ENCODE measurements around the gene CAB39. TPM values are rescaled to one million over a fixed set of nuclear protein-coding genes. Genes with fewer than 3 reads are reported as not detected.

Gene CAB39
- total RNA-seq, 4 donors from 2014 or later, result 61.2 to 110 (median 90.3) TPM

DNA sequence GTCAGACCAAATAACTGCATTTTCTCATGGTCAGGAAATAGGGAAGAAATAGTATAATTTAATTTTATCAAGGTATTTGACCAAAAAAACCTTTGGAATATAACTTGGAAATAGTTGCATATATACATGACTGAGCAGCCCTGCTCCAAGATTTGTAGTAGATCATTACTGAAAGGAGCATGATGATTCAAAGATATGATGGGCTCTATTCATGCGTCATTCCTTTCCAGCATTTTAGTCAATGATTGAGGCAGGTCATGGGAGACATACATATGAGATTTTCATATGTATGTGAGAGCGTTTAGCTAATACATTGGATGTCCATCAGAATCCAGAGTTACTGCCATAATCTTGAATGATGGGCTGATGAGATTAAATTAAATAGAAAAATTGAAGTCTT, 74.5 kb downstream of the CAB39 start:
- TF ChIP-seq, protein P1, sequence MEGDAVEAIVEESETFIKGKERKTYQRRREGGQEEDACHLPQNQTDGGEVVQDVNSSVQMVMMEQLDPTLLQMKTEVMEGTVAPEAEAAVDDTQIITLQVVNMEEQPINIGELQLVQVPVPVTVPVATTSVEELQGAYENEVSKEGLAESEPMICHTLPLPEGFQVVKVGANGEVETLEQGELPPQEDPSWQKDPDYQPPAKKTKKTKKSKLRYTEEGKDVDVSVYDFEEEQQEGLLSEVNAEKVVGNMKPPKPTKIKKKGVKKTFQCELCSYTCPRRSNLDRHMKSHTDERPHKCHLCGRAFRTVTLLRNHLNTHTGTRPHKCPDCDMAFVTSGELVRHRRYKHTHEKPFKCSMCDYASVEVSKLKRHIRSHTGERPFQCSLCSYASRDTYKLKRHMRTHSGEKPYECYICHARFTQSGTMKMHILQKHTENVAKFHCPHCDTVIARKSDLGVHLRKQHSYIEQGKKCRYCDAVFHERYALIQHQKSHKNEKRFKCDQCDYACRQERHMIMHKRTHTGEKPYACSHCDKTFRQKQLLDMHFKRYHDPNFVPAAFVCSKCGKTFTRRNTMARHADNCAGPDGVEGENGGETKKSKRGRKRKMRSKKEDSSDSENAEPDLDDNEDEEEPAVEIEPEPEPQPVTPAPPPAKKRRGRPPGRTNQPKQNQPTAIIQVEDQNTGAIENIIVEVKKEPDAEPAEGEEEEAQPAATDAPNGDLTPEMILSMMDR (IDR thresholded peaks at IDR 0.05), result no peak
- no peak for ATAC-seq (ENCODE audit: low FRiP score)

DNA sequence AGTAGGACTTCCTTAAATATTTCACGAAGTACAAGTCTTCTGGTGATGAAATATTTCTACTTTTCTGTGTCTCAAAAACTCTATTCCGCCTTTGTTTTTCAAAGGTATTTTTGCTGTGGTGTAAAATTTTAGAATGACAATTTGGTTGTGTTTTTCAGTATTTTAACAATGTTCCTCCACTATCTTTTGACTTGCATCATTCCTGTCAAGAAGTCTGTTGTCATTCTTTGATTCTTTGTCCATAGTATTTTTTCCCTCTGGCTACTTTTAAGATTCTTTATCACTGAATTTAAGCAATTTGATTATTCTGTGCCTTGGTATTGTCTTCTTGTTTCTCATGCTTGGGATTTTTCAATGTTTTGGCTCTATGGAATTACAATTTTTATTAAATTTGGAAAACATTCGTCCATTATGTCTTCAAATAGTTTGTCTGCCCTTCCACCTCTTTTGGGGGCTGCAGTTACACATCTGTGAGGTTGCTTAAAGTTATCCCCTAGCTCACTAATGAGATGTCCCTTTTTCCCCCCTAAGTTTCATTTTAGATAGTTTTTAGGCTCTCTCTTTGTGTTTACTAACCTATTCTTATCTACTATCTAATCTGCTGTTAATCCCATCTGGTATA, 76.0 kb downstream of the CAB39 start:
- TF ChIP-seq, protein P1 (IDR thresholded peaks at IDR 0.05), result no peak
- no peak for ATAC-seq (ENCODE audit: low FRiP score)
- no peak for DNase-seq (ENCODE audit: low spot score)

More for the DNA sequence above, 74.5 kb downstream of the CAB39 start:
- no peak for DNase-seq (ENCODE audit: low spot score)

DNA sequence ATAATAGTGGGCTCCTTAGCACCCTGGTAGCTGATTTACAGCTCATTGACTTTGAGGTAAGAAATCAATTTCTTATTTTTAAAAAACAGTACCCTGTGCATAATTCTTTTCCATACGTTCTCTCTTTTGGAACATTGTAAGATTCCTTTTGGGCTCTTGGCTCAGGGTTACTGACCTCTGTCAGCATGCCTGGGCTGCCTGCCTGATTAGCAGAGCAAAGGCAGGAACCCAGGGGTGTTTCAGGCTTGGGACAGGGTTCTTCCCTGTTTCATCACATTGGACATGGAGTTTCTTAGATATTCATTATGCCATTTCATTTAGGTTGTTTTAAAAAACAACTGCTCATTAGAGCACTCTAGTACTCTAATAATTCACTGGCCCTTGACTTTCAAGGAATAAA, 78.3 kb downstream of the CAB39 start:
- DNase-seq (ENCODE audit: low spot score) (no peak), ATAC-seq (ENCODE audit: low FRiP score) (no peak)
- TF ChIP-seq, protein P1 (IDR thresholded peaks at IDR 0.05), result no peak

DNA sequence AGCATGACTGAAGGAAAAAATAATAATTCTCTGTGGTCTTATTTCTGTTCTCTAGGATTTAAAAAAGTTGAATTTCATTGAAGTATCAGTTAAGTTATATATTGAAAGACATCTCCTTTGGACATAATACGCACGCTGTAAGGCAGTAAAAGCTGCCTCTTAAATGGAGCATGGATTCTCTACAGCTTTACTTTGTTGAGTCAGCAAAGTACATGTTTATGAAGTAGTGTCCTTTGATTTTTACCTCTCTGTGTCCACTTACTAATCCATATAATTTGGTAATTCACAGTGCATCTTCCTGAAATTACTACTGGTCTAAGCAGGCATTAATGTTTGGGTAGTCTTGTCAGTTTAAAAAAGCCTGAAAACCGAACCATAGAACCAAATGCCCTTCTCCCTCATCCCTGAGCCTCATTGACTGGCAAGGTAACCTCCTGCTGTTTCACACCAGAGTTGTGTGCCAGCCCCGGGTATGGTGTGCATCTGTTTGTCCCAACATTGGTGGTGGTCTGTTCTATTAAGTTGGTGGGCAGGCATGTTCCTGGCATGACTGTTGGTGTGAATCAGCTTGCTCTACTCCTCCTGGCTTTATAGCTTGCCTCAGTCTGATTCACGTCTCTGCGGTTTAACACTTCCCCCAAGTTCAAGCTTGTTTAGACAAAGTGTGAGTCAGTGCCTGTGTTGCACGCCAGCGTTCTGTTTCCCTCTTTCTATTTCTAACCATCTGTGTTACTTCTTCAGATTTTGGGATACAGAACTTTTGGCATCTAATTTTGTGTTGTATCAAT, 81.1 kb downstream of the CAB39 start:
- ATAC-seq (ENCODE audit: low FRiP score) (peak; percentile 95), DNase-seq (ENCODE audit: low spot score) (peak; percentile 31)
- TF ChIP-seq, protein P1 (IDR thresholded peaks at IDR 0.05), result no peak

DNA sequence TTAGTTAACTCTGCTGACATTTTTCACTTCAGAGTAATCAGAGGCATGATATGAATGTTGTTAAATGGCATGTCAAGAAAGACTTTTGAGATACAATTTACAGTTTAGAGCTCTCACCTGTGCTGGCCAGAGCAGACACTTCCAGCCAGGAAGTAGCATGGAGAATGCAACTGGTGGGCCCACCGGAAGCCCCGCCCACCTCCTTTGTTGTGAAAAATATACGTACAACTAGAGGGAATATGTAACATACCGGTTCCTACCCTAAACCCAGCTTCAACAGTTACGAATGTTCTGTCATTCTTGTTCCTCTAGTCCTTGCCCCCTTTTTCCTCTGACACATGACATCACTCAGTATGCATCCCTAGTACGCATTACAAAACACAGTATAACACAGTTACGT, 81.9 kb downstream of the CAB39 start:
- ATAC-seq (ENCODE audit: low FRiP score) (no peak), DNase-seq (ENCODE audit: low spot score) (no peak)
- TF ChIP-seq, protein P1 (IDR thresholded peaks at IDR 0.05), result no peak

DNA sequence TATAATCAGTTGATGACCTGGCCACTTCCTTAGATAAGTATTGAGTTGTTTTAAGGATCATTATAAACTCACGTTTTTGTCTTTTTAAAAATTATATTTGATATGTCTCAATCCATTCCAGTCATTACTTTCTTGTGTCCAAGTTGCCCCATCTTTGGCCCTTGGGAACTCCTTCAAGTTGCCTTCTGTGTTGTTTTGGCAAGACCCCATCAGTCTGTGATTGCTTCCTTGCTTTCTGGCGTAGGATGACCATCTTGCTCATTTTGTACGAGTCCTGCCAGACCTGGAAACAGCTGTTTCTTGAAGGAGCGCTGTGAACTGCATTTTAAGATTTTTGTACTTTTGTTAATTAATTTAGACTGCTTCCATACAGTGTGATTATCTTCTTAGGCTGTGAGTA, 83.2 kb downstream of the CAB39 start:
- ATAC-seq (ENCODE audit: low FRiP score) (no peak), DNase-seq (ENCODE audit: low spot score) (no peak)
- TF ChIP-seq, protein P1 (IDR thresholded peaks at IDR 0.05), result no peak

All from omental fat pad (tissue), 4 donors.